ENCODE results near the gene SPP2. TPM values are rescaled to one million over a fixed set of nuclear protein-coding genes. Genes with fewer than 3 reads are reported as not detected.

SPP2 gene
- total and polyA plus RNA-seq, 2 of the 8 experiments (the other 6 are each of a cell fraction or from before 2014, with no cell fraction given) = not detected

DNA sequence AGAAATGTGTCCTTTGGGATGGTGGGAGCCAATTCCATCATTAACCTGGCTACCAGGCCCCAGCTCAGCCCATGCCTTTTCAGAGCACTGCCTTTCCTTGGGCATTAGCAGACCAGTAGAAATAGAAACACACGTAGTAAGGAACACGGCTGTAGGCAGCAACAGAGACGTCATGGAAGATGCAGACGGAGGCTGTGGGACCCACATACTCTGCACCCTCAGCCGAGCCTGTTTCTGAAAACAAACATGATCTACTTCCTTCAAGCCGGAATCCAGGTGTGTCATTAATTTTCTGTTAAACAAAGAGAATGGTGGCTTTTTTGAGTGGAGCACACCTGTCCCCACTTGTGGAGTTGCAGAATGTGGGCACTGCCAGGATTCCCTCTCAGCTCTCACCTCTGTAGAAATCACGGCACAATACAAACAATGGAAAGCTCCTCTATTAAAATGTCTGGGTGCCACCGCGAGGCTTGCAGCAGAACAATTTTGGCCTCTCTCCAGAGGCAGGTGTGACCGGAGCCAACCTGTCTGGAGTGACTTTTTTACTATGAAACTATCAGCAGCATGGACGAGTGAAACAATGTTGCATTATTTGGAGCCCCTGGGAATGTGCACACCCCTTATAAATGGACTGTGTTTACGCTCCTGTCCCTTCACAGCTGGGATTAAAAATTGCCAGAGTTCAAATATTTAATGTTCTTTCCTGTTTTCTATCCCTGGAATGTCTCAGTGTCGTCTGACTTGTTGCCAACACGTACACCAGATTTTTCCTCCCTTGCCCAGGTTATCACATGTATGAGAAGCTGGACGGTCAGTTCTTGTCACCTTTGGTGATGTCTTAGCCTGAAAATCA is 31.7 kb downstream of the SPP2 start (continued):
- TF ChIP-seq, protein P1, sequence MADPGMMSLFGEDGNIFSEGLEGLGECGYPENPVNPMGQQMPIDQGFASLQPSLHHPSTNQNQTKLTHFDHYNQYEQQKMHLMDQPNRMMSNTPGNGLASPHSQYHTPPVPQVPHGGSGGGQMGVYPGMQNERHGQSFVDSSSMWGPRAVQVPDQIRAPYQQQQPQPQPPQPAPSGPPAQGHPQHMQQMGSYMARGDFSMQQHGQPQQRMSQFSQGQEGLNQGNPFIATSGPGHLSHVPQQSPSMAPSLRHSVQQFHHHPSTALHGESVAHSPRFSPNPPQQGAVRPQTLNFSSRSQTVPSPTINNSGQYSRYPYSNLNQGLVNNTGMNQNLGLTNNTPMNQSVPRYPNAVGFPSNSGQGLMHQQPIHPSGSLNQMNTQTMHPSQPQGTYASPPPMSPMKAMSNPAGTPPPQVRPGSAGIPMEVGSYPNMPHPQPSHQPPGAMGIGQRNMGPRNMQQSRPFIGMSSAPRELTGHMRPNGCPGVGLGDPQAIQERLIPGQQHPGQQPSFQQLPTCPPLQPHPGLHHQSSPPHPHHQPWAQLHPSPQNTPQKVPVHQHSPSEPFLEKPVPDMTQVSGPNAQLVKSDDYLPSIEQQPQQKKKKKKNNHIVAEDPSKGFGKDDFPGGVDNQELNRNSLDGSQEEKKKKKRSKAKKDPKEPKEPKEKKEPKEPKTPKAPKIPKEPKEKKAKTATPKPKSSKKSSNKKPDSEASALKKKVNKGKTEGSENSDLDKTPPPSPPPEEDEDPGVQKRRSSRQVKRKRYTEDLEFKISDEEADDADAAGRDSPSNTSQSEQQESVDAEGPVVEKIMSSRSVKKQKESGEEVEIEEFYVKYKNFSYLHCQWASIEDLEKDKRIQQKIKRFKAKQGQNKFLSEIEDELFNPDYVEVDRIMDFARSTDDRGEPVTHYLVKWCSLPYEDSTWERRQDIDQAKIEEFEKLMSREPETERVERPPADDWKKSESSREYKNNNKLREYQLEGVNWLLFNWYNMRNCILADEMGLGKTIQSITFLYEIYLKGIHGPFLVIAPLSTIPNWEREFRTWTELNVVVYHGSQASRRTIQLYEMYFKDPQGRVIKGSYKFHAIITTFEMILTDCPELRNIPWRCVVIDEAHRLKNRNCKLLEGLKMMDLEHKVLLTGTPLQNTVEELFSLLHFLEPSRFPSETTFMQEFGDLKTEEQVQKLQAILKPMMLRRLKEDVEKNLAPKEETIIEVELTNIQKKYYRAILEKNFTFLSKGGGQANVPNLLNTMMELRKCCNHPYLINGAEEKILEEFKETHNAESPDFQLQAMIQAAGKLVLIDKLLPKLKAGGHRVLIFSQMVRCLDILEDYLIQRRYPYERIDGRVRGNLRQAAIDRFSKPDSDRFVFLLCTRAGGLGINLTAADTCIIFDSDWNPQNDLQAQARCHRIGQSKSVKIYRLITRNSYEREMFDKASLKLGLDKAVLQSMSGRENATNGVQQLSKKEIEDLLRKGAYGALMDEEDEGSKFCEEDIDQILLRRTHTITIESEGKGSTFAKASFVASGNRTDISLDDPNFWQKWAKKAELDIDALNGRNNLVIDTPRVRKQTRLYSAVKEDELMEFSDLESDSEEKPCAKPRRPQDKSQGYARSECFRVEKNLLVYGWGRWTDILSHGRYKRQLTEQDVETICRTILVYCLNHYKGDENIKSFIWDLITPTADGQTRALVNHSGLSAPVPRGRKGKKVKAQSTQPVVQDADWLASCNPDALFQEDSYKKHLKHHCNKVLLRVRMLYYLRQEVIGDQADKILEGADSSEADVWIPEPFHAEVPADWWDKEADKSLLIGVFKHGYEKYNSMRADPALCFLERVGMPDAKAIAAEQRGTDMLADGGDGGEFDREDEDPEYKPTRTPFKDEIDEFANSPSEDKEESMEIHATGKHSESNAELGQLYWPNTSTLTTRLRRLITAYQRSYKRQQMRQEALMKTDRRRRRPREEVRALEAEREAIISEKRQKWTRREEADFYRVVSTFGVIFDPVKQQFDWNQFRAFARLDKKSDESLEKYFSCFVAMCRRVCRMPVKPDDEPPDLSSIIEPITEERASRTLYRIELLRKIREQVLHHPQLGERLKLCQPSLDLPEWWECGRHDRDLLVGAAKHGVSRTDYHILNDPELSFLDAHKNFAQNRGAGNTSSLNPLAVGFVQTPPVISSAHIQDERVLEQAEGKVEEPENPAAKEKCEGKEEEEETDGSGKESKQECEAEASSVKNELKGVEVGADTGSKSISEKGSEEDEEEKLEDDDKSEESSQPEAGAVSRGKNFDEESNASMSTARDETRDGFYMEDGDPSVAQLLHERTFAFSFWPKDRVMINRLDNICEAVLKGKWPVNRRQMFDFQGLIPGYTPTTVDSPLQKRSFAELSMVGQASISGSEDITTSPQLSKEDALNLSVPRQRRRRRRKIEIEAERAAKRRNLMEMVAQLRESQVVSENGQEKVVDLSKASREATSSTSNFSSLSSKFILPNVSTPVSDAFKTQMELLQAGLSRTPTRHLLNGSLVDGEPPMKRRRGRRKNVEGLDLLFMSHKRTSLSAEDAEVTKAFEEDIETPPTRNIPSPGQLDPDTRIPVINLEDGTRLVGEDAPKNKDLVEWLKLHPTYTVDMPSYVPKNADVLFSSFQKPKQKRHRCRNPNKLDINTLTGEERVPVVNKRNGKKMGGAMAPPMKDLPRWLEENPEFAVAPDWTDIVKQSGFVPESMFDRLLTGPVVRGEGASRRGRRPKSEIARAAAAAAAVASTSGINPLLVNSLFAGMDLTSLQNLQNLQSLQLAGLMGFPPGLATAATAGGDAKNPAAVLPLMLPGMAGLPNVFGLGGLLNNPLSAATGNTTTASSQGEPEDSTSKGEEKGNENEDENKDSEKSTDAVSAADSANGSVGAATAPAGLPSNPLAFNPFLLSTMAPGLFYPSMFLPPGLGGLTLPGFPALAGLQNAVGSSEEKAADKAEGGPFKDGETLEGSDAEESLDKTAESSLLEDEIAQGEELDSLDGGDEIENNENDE (IDR thresholded peaks at IDR 0.05; ENCODE audit: insufficient replicate concordance, low read length) = no peak
- TF ChIP-seq CTBP2 (IDR thresholded peaks at IDR 0.05; ENCODE audit: borderline replicate concordance, insufficient read depth, insufficient read length, low read length) (no peak), EGR1 (IDR thresholded peaks at IDR 0.05; ENCODE audit: borderline replicate concordance, low read depth, low read length) (no peak), SP1 (IDR thresholded peaks at IDR 0.05; ENCODE audit: low read depth, low read length) (no peak), HDAC6 (IDR thresholded peaks at IDR 0.05; ENCODE audit: low read depth, low read length) (no peak), POU5F1 (IDR thresholded peaks at IDR 0.05; ENCODE audit: low read depth, low read length) (no peak)
- TF ChIP-seq, protein P2, sequence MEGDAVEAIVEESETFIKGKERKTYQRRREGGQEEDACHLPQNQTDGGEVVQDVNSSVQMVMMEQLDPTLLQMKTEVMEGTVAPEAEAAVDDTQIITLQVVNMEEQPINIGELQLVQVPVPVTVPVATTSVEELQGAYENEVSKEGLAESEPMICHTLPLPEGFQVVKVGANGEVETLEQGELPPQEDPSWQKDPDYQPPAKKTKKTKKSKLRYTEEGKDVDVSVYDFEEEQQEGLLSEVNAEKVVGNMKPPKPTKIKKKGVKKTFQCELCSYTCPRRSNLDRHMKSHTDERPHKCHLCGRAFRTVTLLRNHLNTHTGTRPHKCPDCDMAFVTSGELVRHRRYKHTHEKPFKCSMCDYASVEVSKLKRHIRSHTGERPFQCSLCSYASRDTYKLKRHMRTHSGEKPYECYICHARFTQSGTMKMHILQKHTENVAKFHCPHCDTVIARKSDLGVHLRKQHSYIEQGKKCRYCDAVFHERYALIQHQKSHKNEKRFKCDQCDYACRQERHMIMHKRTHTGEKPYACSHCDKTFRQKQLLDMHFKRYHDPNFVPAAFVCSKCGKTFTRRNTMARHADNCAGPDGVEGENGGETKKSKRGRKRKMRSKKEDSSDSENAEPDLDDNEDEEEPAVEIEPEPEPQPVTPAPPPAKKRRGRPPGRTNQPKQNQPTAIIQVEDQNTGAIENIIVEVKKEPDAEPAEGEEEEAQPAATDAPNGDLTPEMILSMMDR (IDR thresholded peaks at IDR 0.05; ENCODE audit: control extremely low read depth in 1 of 3, insufficient read depth in 1 of 3, low read depth in 1 of 3, low read length in 3 of 3) = no peak

Data from H1 (cell line).